Activated CD4-positive, alpha-beta T cell treated with anti-CD3 and anti-CD28 coated beads, Interleukin-2, amount 10 ng/mL, durations not matched to agents 7 days and 5 days (primary cell): ENCODE results near the gene PTPN14. TPM values are rescaled to one million over a fixed set of nuclear protein-coding genes. Genes with fewer than 3 reads are reported as not detected.

Experiments
- CTCF ChIA-PET: fragments of 350-600 bp; sonication (Branson Sonifier 250); formaldehyde crosslinking; loops from one replicate; lab custom pipeline; 2021; ENCODE audit warnings: antibody characterized with exemption; lab: Charles Lee
- POLR2A ChIA-PET: fragments of 350-600 bp; sonication (Branson Sonifier 250); formaldehyde crosslinking; loops from one replicate; lab custom pipeline; 2021; ENCODE audit warnings: antibody characterized with exemption; lab: Charles Lee
- DNase-seq: peaks from one replicate; pipeline ENCODE4 v3.0.0-alpha.2; 2020
- H3K27ac Mint-ChIP-seq: one replicate; pipeline ENCODE4 v1.8.0; 2021; ENCODE audit warnings: mild to moderate bottlenecking, moderate library complexity, mixed read lengths
- H3K27me3 Mint-ChIP-seq: one replicate; pipeline ENCODE4 v1.8.0; 2021; ENCODE audit warnings: mixed read lengths
- H3K36me3 Mint-ChIP-seq: one replicate; pipeline ENCODE4 v1.8.0; 2021; ENCODE audit warnings: low read depth, mixed read lengths
- H3K4me1 Mint-ChIP-seq: one replicate; pipeline ENCODE4 v1.8.0; 2021; ENCODE audit warnings: mixed read lengths
- H3K4me3 Mint-ChIP-seq: one replicate; pipeline ENCODE4 v1.8.0; 2021; ENCODE audit warnings: mild to moderate bottlenecking, moderate library complexity, mixed read lengths
- H3K9me3 Mint-ChIP-seq: one replicate; pipeline ENCODE4 v1.8.0; 2021; ENCODE audit warnings: mixed read lengths
- total RNA-seq, 2 experiments: library from RNA; stranded (reverse); gene quantifications; one replicate each; pipeline ENCODE4 v1.2.3, GENCODE V29; 2021

The PTPN14 gene
- total RNA-seq, 2 experiments from 2014 or later, result 0.32 to 0.37 TPM

DNA sequence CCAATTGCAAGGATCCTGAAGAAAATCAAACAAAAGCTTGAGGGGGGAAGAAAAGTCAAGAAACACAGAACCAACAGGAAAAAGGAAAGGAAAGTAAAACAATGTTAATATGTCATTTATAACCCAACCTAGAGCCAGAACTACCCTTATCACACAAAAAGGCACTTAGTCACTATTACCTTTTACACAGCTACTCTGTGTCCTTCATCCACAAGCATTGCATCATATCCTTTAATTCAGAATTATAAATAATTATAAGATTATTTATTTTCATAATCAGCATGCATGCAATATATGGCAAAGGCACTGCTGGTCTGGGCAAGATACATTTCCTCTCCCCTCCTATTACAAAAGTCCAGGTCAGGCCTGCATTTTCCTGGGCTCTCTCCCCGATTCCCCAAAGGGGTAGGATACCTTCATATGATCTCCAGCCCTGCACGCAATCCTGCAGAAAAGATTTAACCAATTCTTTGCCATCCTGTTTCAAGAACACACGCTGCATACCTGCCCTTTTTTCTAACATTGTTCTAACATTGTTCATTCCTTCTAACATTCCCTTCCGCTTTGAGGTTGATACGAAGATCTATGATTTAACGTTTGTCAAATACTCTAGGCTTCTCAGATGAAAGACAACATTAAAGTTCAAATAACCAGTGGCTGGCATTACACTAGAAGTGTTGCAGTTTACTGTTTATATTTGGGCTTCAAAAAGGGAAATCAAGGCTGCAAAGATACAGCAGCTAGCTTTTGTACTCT is 4.3 kb downstream of the PTPN14 start:
- H3K4me3 Mint-ChIP-seq, result no peak overlapping the region
- no peak for DNase-seq
- CTCF ChIA-PET, result interaction anchor here (0.7 to 1.3 kb wide), 3 partner anchors 27 to 632 kb away, joined by 3 to 5 read pairs (median 3); no protein-coding TSS in a partner anchor
- POLR2A ChIA-PET, result interaction anchor here (0.6 kb wide), 1 partner anchor 47 kb away, joined by 10 read pairs; no protein-coding TSS in a partner anchor
- H3K9me3 Mint-ChIP-seq, result no peaks in the 10 kb centered on the region
- no peaks in the 10 kb centered on the region for H3K36me3 Mint-ChIP-seq
- peaks cover 6% of the 10 kb centered on the region for H3K4me1 Mint-ChIP-seq
- H3K27ac Mint-ChIP-seq, result no peak overlapping the region
- peaks cover 47% of the 10 kb centered on the region for H3K27me3 Mint-ChIP-seq

DNA sequence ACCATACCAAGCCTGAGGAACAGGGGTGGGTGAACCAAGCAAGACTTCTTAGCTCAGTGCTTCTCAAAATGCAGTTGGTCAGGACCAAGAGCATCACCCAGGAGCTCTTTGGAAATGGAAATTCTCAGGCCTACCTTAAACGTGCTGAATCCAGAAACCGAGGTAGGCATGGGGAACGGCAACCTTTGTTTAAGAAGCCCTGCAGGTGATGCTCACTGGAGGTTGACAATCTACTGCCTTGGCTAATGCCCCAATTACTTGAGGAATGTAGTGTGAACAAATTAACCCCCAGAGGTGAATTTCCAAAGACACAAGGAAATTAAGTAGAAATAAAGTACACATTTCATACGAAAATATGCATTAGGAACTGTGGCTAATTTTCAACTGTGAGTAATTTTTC is 5.3 kb downstream of the PTPN14 start:
- ChIA-PET CTCF (interaction anchor here (0.9 to 1.3 kb wide), 2 partner anchors 28 to 214 kb away, joined by 3 to 5 read pairs; no protein-coding TSS in a partner anchor), POLR2A (no interaction called here)
- Mint-ChIP-seq H3K27ac (no peak overlapping the region), H3K9me3 (no peaks in the 10 kb centered on the region), H3K36me3 (no peaks in the 10 kb centered on the region), H3K4me3 (no peak overlapping the region), H3K27me3 (peaks cover 39% of the 10 kb centered on the region), H3K4me1 (peaks cover 3% of the 10 kb centered on the region)
- DNase-seq, result no peak

DNA sequence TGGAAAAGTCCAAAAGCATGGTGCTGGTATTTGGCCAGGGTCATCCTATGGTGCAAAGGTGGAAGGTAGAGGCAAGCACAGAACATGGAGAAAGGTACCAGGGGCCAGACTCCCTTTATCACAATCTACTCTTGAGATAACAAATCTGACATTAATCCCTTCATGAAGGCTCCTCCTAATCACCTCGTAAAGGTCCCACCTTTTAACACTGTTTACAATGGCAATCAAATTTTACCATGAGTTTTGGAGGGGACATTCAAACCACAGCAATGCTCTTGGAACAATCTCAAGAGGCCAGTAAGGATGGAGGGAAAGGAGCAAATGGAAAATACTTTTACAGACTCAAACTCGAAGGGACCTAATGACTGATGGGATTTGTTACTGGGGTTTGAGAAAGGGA is 6.1 kb downstream of the PTPN14 start:
- no peak overlapping the region for H3K4me3 Mint-ChIP-seq
- ChIA-PET CTCF (no interaction called here), POLR2A (no interaction called here)
- H3K27ac Mint-ChIP-seq, result no peak overlapping the region
- peaks cover 2% of the 10 kb centered on the region for H3K4me1 Mint-ChIP-seq
- H3K9me3 Mint-ChIP-seq, result no peaks in the 10 kb centered on the region
- peaks cover 33% of the 10 kb centered on the region for H3K27me3 Mint-ChIP-seq
- DNase-seq, result no peak
- no peaks in the 10 kb centered on the region for H3K36me3 Mint-ChIP-seq

DNA sequence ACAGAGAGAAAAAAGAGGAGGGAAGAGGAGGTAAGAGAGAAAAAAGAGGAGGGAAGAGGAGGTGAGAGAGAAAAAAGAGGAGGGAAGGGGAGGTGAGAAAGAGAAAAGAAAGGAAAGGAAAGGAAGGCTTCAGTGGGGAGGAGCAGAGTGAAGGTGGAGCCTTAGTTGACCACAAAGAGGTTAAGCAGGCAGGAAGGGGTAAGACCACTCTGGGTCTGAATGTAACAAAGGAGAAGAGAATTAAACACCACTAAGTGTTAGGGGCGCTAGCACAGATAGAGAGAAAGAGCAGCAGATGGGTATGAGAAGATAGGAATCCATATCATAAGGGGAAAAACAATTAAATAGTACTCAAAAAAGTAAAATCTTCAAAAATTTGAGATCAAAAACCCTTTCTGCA is 6.6 kb downstream of the PTPN14 start:
- Mint-ChIP-seq H3K36me3 (no peaks in the 10 kb centered on the region), H3K9me3 (no peaks in the 10 kb centered on the region), H3K27ac (no peak overlapping the region), H3K27me3 (peaks cover 28% of the 10 kb centered on the region), H3K4me1 (peaks cover 2% of the 10 kb centered on the region), H3K4me3 (no peak overlapping the region)
- no peak for DNase-seq
- ChIA-PET CTCF (no interaction called here), POLR2A (no interaction called here)

DNA sequence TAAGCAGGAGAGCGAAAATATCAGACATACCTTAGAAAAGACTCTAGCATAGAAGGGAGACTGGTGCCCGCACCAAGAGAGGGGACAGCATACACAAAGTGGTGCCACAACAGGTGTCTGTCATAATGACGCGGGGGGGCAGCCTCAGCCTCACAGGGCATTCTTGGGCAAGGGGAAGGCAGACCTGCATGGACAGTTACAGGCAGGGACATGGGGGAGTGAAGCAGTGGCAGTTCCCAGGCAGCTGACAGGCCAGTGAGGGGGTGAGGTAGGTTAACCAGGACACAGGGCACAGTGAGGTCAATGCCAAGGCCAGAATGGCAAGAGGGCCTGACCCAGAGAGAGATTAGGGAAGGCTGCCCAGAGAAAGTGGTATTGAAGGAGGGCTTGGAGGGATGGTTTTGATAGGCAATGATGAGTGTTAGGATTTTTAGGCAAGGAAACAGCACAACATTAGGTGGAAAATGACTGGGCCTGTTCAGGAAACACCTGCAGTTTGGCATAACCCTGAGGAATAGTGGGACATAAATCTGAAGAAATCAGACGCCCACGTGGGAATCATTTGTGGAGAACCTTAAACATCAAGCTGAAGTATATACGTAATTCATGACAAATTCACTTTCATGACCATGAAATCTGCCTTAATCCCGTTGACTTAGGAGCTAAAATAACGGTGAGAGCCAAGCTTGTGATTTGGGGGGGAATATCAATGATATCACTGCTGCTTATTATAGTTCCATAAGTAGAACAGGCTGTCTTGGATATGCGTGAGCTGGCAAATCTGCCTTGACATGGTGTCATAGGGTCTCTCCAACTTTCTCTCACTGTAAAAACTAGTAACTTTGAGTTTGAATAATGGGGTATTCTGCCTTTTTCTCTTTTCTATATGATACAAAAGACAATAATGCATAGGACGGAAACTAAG is 8.9 kb downstream of the PTPN14 start:
- no peaks in the 10 kb centered on the region for H3K9me3 Mint-ChIP-seq
- POLR2A ChIA-PET, result no interaction called here

DNA sequence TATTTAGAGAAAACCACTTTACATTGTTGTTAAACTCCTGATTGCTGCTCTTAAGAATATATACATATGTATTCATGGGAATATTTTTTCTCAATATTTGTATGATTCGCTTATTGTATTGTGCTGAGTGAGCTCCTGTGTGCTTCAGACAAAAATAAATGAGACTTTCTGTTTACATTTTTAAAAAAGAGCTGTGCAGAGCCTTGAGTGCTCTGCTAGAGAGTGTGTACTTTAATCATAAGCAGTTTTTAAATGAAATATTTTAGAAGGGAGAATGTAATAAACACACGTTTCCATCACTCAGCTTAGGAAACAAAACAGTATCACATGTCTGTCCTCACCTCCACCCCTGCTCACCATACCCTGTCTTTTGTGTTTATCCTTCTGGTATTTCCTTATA is 9.7 kb downstream of the PTPN14 start:
- H3K9me3 Mint-ChIP-seq, result no peaks in the 10 kb centered on the region
- peaks cover 2% of the 10 kb centered on the region for H3K4me1 Mint-ChIP-seq
- H3K4me3 Mint-ChIP-seq, result no peak overlapping the region
- CTCF ChIA-PET, result interaction anchor here (0.5 kb wide), 1 partner anchor 1301 kb away, joined by 3 read pairs; no protein-coding TSS in a partner anchor
- no peaks in the 10 kb centered on the region for H3K36me3 Mint-ChIP-seq
- POLR2A ChIA-PET, result no interaction called here
- H3K27me3 Mint-ChIP-seq, result peaks cover 6% of the 10 kb centered on the region
- no peak overlapping the region for H3K27ac Mint-ChIP-seq
- DNase-seq, result no peak

More for the DNA sequence above, 8.9 kb downstream of the PTPN14 start:
- Mint-ChIP-seq H3K4me3 (no peak overlapping the region), H3K27me3 (peaks cover 9% of the 10 kb centered on the region), H3K36me3 (no peaks in the 10 kb centered on the region), H3K27ac (no peak overlapping the region), H3K4me1 (peaks cover 2% of the 10 kb centered on the region)
- CTCF ChIA-PET, result no interaction called here
- DNase-seq, result no peak

DNA sequence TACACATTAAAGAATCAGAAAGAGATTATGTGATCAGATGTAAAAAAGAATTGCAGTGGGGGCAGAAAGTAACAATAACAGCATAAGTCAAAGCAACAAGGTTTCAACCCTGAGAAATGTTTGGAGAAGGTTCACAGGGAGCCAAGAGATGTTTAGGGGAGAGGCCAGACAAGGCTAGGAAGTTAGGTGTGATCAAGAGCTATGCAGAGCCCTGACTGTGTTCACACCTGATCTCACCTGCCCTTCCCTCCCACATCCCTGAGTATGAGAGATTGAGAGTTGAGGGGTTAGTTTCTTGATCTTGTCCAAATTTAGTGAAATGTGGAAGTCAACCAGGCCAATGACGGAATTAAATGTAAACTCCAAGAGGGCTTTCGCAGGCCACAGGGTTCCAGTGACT is 10.2 kb downstream of the PTPN14 start:
- Mint-ChIP-seq H3K4me3 (no peak overlapping the region), H3K36me3 (no peaks in the 10 kb centered on the region), H3K4me1 (peaks cover 2% of the 10 kb centered on the region), H3K27ac (no peak overlapping the region), H3K27me3 (peaks cover 6% of the 10 kb centered on the region), H3K9me3 (no peaks in the 10 kb centered on the region)
- DNase-seq, result no peak
- CTCF ChIA-PET, result interaction anchor here (0.5 to 0.6 kb wide), 2 partner anchors 1301 to 1508 kb away, joined by 3 to 4 read pairs; no protein-coding TSS in a partner anchor
- POLR2A ChIA-PET, result no interaction called here

DNA sequence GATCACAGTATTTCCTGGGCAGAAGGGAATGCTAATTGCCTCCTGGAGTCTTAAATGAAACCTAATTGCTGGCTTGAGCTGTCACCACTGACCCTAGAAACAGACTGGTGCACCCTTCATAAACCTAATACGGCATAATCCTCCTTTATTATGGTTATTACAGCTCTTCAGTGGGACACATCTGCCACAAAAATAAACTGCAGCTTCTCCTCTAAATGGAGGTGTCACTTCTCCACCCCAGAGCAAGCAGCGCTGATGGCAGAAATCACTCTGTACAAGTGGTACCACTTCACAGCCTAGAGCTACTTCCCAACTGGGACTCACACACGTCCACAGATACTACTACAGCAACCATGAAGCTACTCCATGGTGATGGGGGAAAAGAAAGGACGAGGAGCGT is 11.1 kb downstream of the PTPN14 start:
- ChIA-PET CTCF (interaction anchor here (0.6 to 1.7 kb wide), 3 partner anchors 10 to 1507 kb away, joined by 3 to 4 read pairs (median 4); no protein-coding TSS in a partner anchor), POLR2A (no interaction called here)
- H3K4me3 Mint-ChIP-seq, result no peak overlapping the region
- no peak overlapping the region for H3K27ac Mint-ChIP-seq
- no peak for DNase-seq
- H3K36me3 Mint-ChIP-seq, result no peaks in the 10 kb centered on the region
- peaks cover 3% of the 10 kb centered on the region for H3K27me3 Mint-ChIP-seq
- H3K9me3 Mint-ChIP-seq, result no peaks in the 10 kb centered on the region
- peaks cover 2% of the 10 kb centered on the region for H3K4me1 Mint-ChIP-seq

DNA sequence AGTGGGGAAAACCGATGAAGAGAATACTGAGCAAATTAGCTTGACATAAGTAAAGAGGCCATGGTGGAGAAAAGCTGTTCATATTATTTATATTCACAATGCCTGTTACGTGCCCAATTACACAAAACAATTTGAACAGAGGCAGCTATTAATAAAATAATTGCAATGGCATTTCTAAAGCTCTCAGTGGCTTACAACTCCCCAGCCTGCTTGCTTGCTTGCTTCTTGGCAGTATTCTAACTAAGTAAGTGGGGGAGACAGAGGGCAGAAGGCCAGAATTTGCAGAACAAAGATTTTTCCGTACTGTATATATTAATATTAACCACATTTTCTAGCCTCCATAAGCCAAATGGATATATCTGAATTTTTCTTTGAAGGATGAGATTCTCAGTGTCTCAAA is 12.9 kb downstream of the PTPN14 start:
- Mint-ChIP-seq H3K36me3 (no peaks in the 10 kb centered on the region), H3K27me3 (no peaks in the 10 kb centered on the region), H3K9me3 (no peaks in the 10 kb centered on the region), H3K4me1 (no peaks in the 10 kb centered on the region), H3K4me3 (no peak overlapping the region), H3K27ac (no peak overlapping the region)
- ChIA-PET POLR2A (no interaction called here), CTCF (interaction anchor here (1.2 kb wide), 1 partner anchor 10 kb away, joined by 4 read pairs; no protein-coding TSS in a partner anchor)
- no peak for DNase-seq

DNA sequence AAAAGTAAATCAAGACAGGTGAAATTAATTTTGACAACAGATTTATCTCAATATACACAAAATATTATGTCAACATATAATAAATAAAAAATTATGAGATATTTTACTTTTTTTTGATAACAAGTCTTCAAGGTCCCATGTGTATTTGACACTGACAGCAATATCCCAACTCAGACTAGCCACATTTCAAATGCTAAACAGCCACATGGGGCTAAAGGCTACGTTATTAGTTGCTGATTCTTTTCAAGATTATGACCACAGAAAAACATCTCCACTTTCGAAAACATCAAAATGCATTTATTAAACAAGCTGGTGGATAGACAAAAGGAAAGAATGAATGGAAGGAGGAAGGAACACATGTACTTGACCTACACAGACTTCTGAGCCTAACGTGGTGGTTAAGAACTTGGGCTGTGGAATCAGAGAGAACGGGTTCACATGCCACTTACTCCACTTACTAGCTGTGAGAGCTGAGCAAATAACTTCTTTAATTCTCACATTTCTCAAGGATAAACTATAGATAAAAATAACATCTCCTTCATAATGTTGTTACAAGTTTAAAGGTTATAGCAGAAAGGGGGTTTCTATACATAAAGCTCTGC is 13.4 kb downstream of the PTPN14 start:
- H3K27ac Mint-ChIP-seq, result no peak overlapping the region
- CTCF ChIA-PET, result no interaction called here

DNA sequence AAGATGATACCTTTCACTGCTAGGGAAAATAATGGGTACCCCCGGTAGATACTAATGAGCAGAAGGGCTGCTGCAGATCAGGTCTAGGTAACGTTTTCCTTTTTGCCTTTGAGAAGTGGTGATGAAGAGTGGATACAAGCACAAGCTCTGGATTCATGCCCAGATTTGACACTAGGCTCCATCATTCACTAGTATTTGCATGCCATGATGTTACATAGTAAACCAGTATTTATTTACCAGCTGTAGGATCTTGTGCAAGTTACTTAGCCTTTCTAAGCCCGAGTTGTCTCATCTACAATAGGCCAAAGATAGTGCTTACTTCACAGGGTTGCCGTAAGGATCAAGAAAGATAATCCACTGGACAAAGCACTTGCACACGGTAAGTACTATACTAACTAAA is 14.2 kb downstream of the PTPN14 start:
- ChIA-PET CTCF (interaction anchor here (0.6 kb wide), 1 partner anchor 453 kb away, joined by 3 read pairs; no protein-coding TSS in a partner anchor), POLR2A (no interaction called here)
- Mint-ChIP-seq H3K27ac (no peak overlapping the region), H3K27me3 (no peaks in the 10 kb centered on the region), H3K36me3 (no peaks in the 10 kb centered on the region), H3K9me3 (no peaks in the 10 kb centered on the region), H3K4me1 (no peaks in the 10 kb centered on the region), H3K4me3 (no peak overlapping the region)
- DNase-seq, result no peak

More for the DNA sequence above, 13.4 kb downstream of the PTPN14 start:
- DNase-seq, result no peak
- POLR2A ChIA-PET, result no interaction called here
- H3K27me3 Mint-ChIP-seq, result no peaks in the 10 kb centered on the region
- H3K9me3 Mint-ChIP-seq, result no peaks in the 10 kb centered on the region
- H3K36me3 Mint-ChIP-seq, result no peaks in the 10 kb centered on the region
- no peak overlapping the region for H3K4me3 Mint-ChIP-seq
- no peaks in the 10 kb centered on the region for H3K4me1 Mint-ChIP-seq

DNA sequence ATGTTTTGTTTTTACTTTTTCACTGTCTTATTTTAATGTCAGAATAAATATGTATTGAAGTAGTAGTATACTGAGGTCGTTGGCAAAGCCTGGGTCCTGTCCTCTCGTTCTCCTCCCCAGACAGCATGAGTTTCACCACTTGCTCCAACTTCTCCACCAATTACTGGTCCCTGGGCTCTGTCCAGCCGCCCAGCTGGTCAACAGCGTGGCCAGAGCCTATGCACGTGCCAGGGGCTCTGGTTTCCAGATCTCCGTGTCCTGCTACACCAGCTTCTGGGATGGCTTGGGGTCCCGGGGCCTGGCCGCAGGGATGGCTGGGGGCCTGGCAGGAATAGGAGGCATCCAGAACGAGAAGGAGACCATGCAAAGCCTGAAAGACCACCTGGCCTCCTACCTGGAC is 19.3 kb downstream of the PTPN14 start:
- Mint-ChIP-seq H3K9me3 (no peaks in the 10 kb centered on the region), H3K27me3 (no peaks in the 10 kb centered on the region), H3K4me1 (no peaks in the 10 kb centered on the region), H3K27ac (no peak overlapping the region), H3K36me3 (no peaks in the 10 kb centered on the region), H3K4me3 (no peak overlapping the region)
- DNase-seq, result no peak
- CTCF ChIA-PET, result no interaction called here
- POLR2A ChIA-PET, result no interaction called here
